GM19043 (cell line): ENCODE results near the gene TBC1D10A.
A peak's percentile ranks its signal among the peaks of the same experiment; 100 is the strongest.

Experiments
- ATAC-seq: cut with Tn5 transposase; IDR thresholded peaks from one replicate; pipeline ENCODE4 v1.9.1; 2021; ENCODE audit warnings: low read depth; ENCODE audit not compliant: unreplicated experiment

The TBC1D10A gene

GRCh38 chr22:30324014-30324730 lies 2.6 kb downstream of the TBC1D10A start:
- no peak for ATAC-seq

GRCh38 chr22:30323246-30323645 lies 3.5 kb downstream of the TBC1D10A start:
- ATAC-seq: no peak

GRCh38 chr22:30321461-30321860 lies 5.3 kb downstream of the TBC1D10A start:
- ATAC-seq: no peak

GRCh38 chr22:30320021-30320556 lies 6.7 kb downstream of the TBC1D10A start:
- ATAC-seq: no peak

- no peak for ATAC-seq
These were observed 7.8 kb downstream of the TBC1D10A start for GRCh38 chr22:30318799-30319419.

- ATAC-seq: no peak
These were observed 9.0 kb downstream of the TBC1D10A start for GRCh38 chr22:30317778-30318177.

GRCh38 chr22:30315962-30316576 lies 10.7 kb downstream of the TBC1D10A start:
- ATAC-seq: no peak

GRCh38 chr22:30314915-30315314 lies 11.8 kb downstream of the TBC1D10A start:
- no peak for ATAC-seq

- ATAC-seq: no peak
These were observed 13.0 kb downstream of the TBC1D10A start for GRCh38 chr22:30313527-30314363.

GRCh38 chr22:30312053-30312452 lies 14.7 kb downstream of the TBC1D10A start:
- ATAC-seq: no peak

GRCh38 chr22:30310881-30311771 lies 15.6 kb downstream of the TBC1D10A start:
- no peak for ATAC-seq

GRCh38 chr22:30309951-30310741 lies 16.6 kb downstream of the TBC1D10A start:
- peak; percentile 46 for ATAC-seq

- ATAC-seq: no peak
These were observed 18.1 kb downstream of the TBC1D10A start for GRCh38 chr22:30308518-30309230.

- no peak for ATAC-seq
These were observed 18.6 kb downstream of the TBC1D10A start for GRCh38 chr22:30308093-30308492.

- no peak for ATAC-seq
These were observed 19.6 kb downstream of the TBC1D10A start for GRCh38 chr22:30307041-30307574.

GRCh38 chr22:30306627-30307011 lies 20.1 kb downstream of the TBC1D10A start:
- no peak for ATAC-seq

- no peak for ATAC-seq
These were observed 20.7 kb downstream of the TBC1D10A start for GRCh38 chr22:30305906-30306626.
